Spinal cord (tissue), 10 donors: ENCODE measurements around the gene TRPM2. TPM values are rescaled to one million over a fixed set of nuclear protein-coding genes. Genes with fewer than 3 reads are reported as not detected.
A peak's percentile ranks its signal among the peaks of the same experiment; 100 is the strongest.
"Not testable (repeated sequence)": the region's sequence is repeated elsewhere in the genome, so short reads cannot be mapped to it uniquely, and the experiment has no call there.

Source experiments
- DNase-seq, 6 donors: peaks; one replicate each; pipeline versions ENCODE4 v3.0.0 to v3.0.0-alpha.2; 2013 to 2015; ENCODE audit warnings: low spot score in 6 of 6, low read depth in 4 of 6
- H3K27ac ChIP-seq: one replicate; pipeline ENCODE4 v1.5.1; 2013; ENCODE audit warnings: low read depth, low read length, control low read depth
- H3K27me3 ChIP-seq: one replicate; pipeline ENCODE4 v1.6.1; 2013; ENCODE audit warnings: low read length; ENCODE audit not compliant: control insufficient read depth, insufficient read depth
- H3K36me3 ChIP-seq: one replicate; pipeline ENCODE4 v1.6.1; 2013; ENCODE audit warnings: low read length; ENCODE audit not compliant: control insufficient read depth, insufficient read depth
- H3K4me1 ChIP-seq: one replicate; pipeline ENCODE4 v1.6.1; 2013; ENCODE audit warnings: low read length; ENCODE audit not compliant: control insufficient read depth, insufficient read depth
- H3K4me3 ChIP-seq: one replicate; pipeline ENCODE4 v1.5.1; 2013; ENCODE audit warnings: low read depth, low read length, control low read depth
- H3K9me3 ChIP-seq: one replicate; pipeline ENCODE4 v1.6.1; 2013; ENCODE audit warnings: low read length; ENCODE audit not compliant: control insufficient read depth, insufficient read depth
- WGBS: methylation state at CpG from one replicate; pipeline ENCODE4 v1.1.5; 2013; ENCODE audit warnings: missing lambda C conversion rate; ENCODE audit not compliant: insufficient coverage; 5-methylcytosine and 5-hydroxymethylcytosine counted together
- polyA plus RNA-seq, 2 donors: library from polyadenylated mRNA; unstranded; fragments of 120-200 nt; gene quantifications; one replicate each; pipeline ENCODE4 v1.2.1, GENCODE V29; 2013; ENCODE audit not compliant: insufficient read length in 2 of 2
- total RNA-seq, 2 donors: library from RNA; depleted of rRNA in 1 of 2; stranded (reverse); fragments of 120-200 nt in 1 of 2; fragments of >200 nt in 1 of 2; gene quantifications; one replicate each; pipeline versions ENCODE4 v1.2.3 to v1.2.4, GENCODE V29; 2013 to 2014
- donor health status: healthy.

Gene TRPM2
- total and polyA plus RNA-seq, 4 donors, result 4.0 to 21.4 (median 14.5) TPM

GRCh38 chr21:44342981-44343380 lies 10.4 kb upstream of the TRPM2 start:
- not testable (repeated sequence) for DNase-seq, H3K9me3 ChIP-seq, H3K27ac ChIP-seq, H3K36me3 ChIP-seq, H3K4me3 ChIP-seq, H3K27me3 ChIP-seq
- WGBS, result 90% methylated on average over 7 of the region's 8 CpGs
- peaks cover 11% of the 10 kb centered on the region for H3K4me1 ChIP-seq

DNA sequence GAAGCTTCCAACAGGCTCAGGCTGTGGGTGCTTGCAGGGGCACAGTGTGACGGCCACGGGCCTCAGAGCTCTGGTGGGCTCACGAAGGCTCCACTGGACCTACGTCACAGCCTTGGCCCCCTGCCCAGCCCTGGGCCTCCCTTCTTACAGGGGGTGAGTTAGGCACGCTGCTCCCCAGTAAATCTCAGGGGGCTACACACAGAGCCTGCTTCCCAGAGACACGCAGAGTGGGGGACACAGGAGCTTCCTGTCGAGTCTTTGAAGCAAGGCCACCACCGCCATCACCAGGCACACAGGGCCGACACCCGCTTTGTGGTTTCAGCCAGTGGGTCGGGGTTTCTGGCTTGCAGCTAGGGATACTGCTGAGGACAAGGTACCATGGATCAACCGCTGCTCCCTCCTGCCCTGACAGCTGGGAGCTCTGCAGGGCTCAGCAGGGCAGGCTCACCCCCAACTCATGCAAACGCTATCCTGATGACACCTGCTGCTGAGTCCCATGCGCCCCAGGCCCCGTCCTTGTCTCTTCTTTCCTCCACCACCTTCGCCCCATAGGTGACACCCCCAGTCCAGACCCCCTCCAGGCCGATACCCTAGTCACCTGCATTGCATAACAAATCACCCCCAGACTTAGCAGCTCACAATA lies 8.8 kb upstream of the TRPM2 start:
- peaks cover 6% of the 10 kb centered on the region for H3K4me1 ChIP-seq
- no peak overlapping the region for H3K4me3 ChIP-seq
- H3K27me3 ChIP-seq, result peaks cover 7% of the 10 kb centered on the region
- H3K9me3 ChIP-seq, result no peaks in the 10 kb centered on the region
- H3K36me3 ChIP-seq, result no peaks in the 10 kb centered on the region
- WGBS, result 86% methylated on average over 16 of the region's 17 CpGs
- no peak for DNase-seq
- no peak overlapping the region for H3K27ac ChIP-seq

DNA sequence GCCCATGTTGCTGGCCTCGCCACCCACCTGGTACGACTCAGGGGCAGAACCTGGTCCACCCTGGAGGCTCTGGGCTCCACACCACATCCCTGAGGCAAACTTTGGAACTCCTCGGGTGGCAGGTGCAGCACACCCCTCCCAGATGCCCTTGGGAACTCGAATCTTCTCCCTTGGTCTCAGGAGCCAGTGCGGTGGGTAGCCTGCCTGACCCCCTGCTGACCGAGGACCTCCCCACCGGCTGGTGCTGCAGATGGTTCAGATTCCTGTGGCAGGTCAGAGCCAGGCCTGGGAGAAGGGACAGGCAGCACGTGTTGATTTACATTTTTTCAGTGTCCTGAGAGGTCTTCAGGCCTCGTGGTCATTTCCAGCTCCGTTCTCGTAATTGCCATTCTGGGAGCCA lies 7.9 kb upstream of the TRPM2 start:
- Histone ChIP-seq H3K36me3 (no peaks in the 10 kb centered on the region), H3K4me1 (peaks cover 4% of the 10 kb centered on the region), H3K9me3 (no peaks in the 10 kb centered on the region), H3K27ac (no peak overlapping the region), H3K4me3 (no peak overlapping the region), H3K27me3 (peaks cover 9% of the 10 kb centered on the region)
- DNase-seq, result no peak
- WGBS, result 61% methylated on average over 11 of the region's 11 CpGs

GRCh38 chr21:44347911-44348451 lies 5.4 kb upstream of the TRPM2 start:
- Histone ChIP-seq H3K4me3 (no peak overlapping the region), H3K27me3 (peaks cover 27% of the 10 kb centered on the region), H3K27ac (no peak overlapping the region), H3K9me3 (no peaks in the 10 kb centered on the region), H3K36me3 (peaks cover 5% of the 10 kb centered on the region), H3K4me1 (peaks cover 17% of the 10 kb centered on the region)
- 59% methylated on average over 22 of the region's 22 CpGs for WGBS
- no peak for DNase-seq

DNA sequence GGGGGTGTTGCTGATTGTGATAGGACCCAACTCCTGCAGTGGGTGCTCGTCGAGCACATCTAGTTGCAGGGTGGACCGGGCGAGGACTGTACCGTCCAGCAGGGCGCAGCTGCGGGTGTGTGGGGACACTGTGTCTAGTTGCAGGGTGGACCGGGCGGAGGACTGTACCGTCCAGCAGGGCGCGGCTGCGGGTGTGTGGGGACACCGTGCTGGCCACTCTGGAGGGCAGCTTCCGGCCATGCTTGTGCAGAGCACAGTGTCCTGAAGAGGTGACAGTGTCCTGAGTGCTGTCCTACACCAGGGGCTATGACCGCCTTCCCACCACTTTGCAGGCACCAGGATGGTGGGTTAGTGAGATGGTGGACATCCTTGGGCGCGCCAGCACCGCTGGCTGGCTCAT lies 4.6 kb upstream of the TRPM2 start:
- Histone ChIP-seq H3K27ac (no peak overlapping the region), H3K27me3 (peaks cover 27% of the 10 kb centered on the region), H3K9me3 (no peaks in the 10 kb centered on the region), H3K36me3 (peaks cover 5% of the 10 kb centered on the region), H3K4me3 (no peak overlapping the region), H3K4me1 (peaks cover 17% of the 10 kb centered on the region)
- no peak for DNase-seq
- WGBS, result 93% methylated on average over 16 of the region's 19 CpGs

GRCh38 chr21:44349416-44349846 lies 4.0 kb upstream of the TRPM2 start:
- Histone ChIP-seq H3K27me3 (peaks cover 27% of the 10 kb centered on the region), H3K36me3 (peaks cover 5% of the 10 kb centered on the region), H3K4me1 (peaks cover 17% of the 10 kb centered on the region), H3K27ac (no peak overlapping the region), H3K9me3 (no peaks in the 10 kb centered on the region), H3K4me3 (no peak overlapping the region)
- no peak for DNase-seq
- WGBS, result 69% methylated on average over 12 of the region's 12 CpGs

- peaks cover 17% of the 10 kb centered on the region for H3K4me1 ChIP-seq
- peak in 1 of 6 donors; percentile 71 for DNase-seq
- peaks cover 27% of the 10 kb centered on the region for H3K27me3 ChIP-seq
- no peak overlapping the region for H3K27ac ChIP-seq
- 3% methylated on average over 98 of the region's 113 CpGs for WGBS
- H3K36me3 ChIP-seq, result peaks cover 7% of the 10 kb centered on the region
- no peaks in the 10 kb centered on the region for H3K9me3 ChIP-seq
- no peak overlapping the region for H3K4me3 ChIP-seq
Measured at GRCh38 chr21:44349847-44350772, 3.3 kb upstream of the TRPM2 start.

DNA sequence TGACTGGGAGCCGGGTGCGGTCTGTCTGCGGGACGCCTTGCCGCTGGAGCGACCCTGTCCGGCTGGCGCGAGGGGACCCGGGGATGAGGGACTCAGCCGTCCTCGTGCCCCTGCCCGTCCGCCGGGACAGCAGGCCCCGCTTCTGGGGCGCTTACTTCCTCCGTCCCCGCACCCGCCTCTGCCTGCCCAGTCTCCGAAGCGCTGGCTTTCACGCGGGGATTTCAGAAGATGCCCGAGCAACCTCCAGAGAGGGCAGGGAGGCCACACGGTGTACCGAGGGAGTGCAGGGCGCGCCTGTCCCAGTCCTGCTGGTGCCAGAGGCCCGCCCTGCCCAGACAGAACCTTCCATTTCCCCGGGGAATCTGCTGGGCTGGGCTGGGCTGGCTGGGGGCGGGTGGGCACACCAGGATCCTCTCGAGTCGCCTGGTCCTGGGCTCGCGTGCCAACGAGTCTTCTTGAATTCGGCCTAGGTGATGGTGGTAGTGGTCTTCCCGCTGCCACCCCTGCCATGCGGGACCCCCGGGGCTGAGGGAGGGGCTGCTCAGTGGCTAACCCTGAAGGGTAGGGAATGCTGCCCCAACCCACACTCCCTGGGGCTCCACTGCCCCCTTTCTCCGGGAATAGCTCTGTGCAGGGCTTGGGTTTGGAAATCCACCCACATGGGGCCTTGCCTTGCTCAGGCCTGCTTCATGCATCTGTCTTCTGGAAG lies 2.5 kb upstream of the TRPM2 start:
- Histone ChIP-seq H3K9me3 (no peaks in the 10 kb centered on the region), H3K4me1 (peaks cover 17% of the 10 kb centered on the region), H3K27ac (no peak overlapping the region), H3K4me3 (no peak overlapping the region), H3K36me3 (peaks cover 7% of the 10 kb centered on the region), H3K27me3 (peaks cover 27% of the 10 kb centered on the region)
- DNase-seq, result no peak
- whole genome bisulfite sequencing, result 12% methylated on average over 38 of the region's 42 CpGs

DNA sequence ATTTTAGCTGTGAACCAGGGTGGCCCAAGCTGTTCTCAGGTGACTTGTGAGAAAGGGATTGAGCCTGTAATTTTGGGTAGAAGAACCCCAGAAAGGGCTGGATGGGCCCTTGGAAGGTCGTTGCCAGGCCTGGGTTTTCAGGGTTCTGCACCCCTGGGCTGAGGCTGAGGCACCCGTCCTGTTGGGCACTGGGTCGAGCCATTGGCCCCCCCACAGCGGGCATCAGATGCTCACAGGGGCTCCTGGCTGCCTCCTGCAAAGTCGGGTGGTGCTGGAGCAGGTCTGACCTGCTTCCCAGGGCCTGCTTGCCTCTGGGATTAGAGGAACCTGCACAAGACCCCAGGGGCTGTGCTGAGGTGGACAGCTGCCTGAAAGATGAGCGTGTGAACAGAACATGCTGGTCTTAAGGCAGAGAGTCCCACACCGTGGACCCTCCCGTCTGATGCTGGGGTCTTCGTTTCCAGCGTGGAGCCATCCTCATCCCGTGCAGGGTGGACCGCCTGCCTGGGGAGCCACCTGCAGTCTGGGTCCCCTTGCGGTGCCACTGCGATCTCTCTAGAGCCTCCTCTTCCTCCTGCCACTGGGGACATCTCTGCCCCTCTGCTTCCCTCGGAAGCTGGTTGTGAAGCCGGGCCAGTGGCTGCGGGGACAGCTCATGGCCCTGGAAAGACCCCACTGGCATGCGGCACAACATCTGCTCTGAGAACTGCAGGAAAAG lies 1.7 kb upstream of the TRPM2 start:
- H3K27ac ChIP-seq, result no peak overlapping the region
- H3K4me1 ChIP-seq, result peaks cover 17% of the 10 kb centered on the region
- H3K9me3 ChIP-seq, result no peaks in the 10 kb centered on the region
- peaks cover 7% of the 10 kb centered on the region for H3K36me3 ChIP-seq
- DNase-seq, result no peak
- H3K27me3 ChIP-seq, result peaks cover 27% of the 10 kb centered on the region
- no peak overlapping the region for H3K4me3 ChIP-seq
- 83% methylated on average over 18 of the region's 18 CpGs for WGBS
